DMS153 (cell line): ENCODE measurements around the gene GRSF1.
A peak's percentile ranks its signal among the peaks of the same experiment; 100 is the strongest.
"Not testable (repeated sequence)": the region's sequence is repeated elsewhere in the genome, so short reads cannot be mapped to it uniquely, and the experiment has no call there.

Source experiments
- DNase-seq: peaks from one replicate; lab custom pipeline; 2025; lab: John Stamatoyannopoulos, UW

GRSF1 gene, protein sequence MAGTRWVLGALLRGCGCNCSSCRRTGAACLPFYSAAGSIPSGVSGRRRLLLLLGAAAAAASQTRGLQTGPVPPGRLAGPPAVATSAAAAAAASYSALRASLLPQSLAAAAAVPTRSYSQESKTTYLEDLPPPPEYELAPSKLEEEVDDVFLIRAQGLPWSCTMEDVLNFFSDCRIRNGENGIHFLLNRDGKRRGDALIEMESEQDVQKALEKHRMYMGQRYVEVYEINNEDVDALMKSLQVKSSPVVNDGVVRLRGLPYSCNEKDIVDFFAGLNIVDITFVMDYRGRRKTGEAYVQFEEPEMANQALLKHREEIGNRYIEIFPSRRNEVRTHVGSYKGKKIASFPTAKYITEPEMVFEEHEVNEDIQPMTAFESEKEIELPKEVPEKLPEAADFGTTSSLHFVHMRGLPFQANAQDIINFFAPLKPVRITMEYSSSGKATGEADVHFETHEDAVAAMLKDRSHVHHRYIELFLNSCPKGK

DNA sequence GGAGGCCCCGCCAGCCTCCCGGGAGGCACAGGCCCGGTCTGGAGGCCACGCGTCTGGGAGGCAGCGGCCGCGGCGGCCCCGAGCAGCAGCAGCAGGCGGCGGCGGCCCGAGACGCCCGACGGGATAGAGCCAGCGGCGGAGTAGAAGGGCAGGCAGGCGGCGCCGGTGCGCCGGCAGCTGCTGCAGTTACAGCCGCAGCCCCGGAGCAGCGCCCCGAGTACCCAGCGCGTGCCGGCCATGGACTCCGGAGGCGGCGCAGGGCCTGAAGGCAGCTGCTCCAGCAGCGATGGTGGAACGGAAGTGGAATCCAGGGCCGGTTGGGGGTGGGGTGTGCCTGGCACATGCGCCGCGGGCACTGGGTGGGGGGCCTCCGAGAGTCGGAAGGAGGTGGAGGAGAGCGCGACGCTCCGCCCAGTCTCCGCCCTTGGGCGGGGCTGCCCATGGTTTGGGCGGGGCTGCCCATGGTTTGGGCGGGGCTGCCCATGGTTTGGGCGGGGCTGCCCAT, at the start of gene GRSF1:
Gene GRSF1, minus strand, starts transcription at position 302 of the 505 bp plus-strand sequence. Its CDS starts 63 bp downstream, at position 239.
- DNase-seq = peak; percentile 69

DNA sequence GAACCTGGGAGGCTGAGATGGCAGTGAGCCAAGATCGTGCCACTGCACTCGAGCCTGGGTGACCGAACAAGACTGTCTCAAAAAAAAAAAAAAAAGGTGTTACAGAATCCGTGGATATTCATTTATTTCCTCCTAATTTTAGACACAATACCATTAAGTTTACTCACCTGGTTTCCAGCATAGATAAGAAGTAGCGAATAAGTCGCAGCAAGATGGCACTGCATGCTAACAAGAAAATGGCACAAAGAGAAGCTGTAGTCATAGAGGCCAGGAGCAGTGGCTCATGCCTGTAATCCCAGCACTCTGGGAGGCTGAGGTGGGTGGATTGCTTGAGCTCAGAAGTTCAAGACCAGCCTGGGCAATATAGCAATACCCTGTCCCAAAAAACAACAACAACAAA, 45.5 kb upstream of the GRSF1 start:
- DNase-seq = no peak

DNA sequence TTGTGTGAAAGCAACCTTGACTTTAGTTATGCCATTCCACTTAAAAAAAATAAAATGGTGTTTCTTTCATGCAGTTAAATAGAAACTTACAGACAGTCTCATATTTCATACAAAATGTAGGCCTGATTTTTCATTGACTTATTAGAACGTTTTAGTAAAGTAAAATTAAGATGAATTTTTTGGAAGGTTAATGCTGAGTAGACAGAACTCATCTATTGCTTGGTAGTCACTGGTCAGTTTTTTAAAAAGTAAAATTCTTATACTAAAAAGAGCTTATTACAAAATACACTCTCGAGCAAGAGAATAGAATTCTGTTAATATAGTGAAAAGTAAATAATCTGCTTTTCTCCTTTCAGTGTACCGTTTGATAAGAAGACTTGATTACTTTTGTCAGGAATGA, 41.0 kb upstream of the GRSF1 start:
- DNase-seq = no peak

GRCh38 chr4:70877556-70877955, 37.9 kb upstream of the GRSF1 start:
- DNase-seq = no peak

DNA sequence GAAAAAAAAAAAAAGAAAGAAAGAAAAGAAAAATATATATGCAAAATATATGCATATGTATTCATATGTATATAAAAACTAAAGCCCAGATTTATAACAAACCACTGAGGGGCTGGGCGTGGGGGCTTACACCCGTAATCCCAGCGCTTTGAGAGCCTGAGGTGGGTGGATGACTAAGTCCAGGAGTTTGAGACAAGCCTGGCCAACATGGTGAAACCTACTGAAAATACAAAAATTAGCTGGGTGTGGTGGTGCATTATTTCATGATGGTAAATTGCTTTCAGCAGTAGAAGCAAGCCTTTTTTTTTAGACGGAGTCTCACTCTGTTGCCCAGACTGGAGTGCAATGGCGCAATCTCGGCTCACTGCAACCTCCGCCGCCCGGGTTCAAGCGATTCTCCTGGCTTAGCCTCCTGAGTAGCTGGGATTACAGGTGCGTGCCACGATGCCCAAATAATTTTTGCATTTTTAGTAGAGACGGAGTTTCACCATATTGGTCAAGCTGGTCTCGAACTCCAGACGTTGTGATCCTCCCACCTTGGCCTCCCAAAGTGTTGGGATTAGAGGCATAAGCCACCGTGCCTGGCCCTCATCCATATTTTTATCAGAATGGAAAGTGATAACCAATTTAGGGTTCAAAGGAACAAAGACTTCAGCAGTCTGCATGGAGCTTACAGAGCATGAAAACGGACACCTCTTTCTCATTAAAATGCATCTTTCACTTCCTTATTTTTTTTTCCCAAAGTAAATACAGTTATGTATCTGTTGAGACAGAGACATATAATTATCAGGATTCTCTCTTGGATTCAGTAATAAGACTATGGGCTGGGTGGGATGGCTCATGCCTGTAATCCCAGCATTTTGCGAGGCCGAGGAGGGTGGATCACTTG, 34.8 kb upstream of the GRSF1 start:
- DNase-seq = no peak

- no peak for DNase-seq
Measured at GRCh38 chr4:70873216-70873615, 33.5 kb upstream of the GRSF1 start.

GRCh38 chr4:70868778-70869177, 29.1 kb upstream of the GRSF1 start:
- no peak for DNase-seq

DNA sequence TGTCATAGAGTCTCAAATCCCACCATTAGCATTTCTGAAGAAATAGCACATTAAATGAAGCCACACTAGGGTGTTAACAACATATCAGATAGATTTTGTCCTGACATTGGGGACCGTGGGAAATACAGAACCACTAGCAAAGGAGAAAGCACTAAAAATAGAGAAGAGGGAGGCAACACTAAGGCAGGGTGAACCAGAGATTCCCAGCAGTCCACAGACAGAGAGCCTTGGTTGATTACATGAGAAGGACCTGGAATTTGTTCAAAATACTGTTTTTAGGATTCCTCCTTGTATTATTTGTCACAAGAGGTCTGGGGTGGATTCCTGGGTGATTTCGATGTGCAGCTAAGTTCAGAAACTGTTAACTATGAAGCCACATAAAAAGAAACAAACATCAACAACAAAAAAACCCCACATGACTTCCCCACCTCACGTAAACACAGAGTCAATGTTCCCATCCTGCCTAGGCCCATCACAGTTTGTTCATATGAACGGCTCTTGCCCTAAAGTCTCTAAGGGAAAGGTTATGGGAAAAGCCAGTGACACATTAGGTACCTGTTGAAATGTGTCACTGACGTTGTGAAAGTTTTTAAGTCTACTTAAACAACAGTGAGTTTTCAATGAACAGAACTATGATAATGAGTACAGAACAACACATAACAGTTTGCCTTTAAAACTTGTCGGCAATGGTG, 23.6 kb upstream of the GRSF1 start:
- no peak for DNase-seq

GRCh38 chr4:70859066-70859465, 19.4 kb upstream of the GRSF1 start:
- DNase-seq = no peak

DNA sequence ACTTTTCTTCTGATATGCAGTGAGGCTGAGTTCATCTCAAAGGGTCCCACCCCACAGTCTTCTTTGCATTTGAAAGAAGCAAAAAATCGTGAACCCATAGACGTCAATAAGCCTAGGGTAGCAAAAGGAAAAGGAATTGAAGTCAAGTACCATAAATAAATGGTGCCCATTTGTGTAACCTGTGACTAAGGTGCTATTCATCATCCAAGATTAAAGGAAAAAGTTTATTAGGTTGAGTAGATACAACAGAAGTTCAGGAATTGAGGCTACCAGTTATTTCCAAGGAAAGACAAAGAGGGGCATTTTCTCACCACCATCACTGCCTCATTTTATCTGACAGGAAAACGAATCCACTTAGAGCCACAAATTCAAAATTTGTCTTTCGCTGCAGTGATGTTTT, 18.8 kb upstream of the GRSF1 start:
- DNase-seq = no peak

DNA sequence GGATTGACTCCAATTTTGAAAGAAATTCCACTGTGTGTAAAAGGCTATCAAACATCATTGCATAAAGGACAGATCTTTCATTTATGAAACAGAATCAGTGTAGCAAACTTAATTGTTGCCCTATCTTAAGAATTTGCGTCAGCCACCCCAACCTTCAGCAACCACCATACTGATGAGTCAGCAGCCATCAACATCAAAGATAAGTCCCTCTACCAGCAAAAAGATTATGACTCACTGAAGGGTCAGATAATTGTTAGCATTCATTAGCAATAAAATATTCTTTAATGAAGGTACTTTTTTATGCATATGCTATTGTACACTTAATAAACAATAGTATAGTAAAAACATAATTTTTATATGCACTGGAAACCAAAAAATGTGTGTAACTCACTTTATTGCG, 15.8 kb upstream of the GRSF1 start:
- no peak for DNase-seq

- no peak for DNase-seq
Measured at GRCh38 chr4:70849291-70849690, 9.6 kb upstream of the GRSF1 start.

DNA sequence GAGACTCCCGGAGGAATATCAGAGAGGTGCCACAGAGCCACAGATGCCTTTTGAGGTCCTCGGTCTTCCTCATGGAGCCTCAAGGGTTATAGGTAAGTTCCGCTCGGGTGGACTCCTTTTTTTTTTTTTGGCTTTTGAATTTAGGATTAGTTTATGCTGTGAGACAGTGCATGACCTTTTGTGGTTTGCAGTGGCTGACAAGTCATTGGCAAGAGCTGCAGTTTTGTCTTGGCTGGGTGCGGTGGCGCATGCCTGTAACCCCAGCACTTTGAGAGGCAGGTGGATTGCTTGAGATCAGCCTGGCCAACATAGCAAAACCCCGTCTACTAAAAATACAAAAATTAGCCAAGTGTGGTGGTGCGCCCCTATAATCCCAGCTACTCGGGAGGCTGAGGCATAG, 4.5 kb upstream of the GRSF1 start:
- DNase-seq = no peak

- DNase-seq = no peak
Measured at GRCh38 chr4:70842761-70843435, 3.2 kb upstream of the GRSF1 start.

GRCh38 chr4:70841951-70842350, 2.3 kb upstream of the GRSF1 start:
- no peak for DNase-seq

DNA sequence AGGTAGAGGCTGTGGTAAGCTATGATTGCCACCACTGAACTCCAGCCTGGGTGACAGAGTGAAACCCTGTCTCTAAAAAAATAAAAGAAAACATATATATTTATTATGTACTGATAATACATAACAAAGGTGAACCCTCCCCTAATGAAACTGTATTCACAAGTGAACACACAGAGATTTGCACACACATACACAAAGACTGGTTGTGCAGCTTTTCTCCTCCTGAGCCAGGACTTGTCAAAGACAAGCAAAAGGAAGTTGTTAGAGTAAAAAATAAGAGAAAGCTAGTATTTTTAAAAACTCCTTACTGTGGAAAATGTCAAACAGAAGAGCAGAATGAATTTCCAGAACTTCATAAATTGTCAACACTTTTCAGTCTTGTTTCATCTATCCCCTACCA, 1.5 kb upstream of the GRSF1 start:
- no peak for DNase-seq

DNA sequence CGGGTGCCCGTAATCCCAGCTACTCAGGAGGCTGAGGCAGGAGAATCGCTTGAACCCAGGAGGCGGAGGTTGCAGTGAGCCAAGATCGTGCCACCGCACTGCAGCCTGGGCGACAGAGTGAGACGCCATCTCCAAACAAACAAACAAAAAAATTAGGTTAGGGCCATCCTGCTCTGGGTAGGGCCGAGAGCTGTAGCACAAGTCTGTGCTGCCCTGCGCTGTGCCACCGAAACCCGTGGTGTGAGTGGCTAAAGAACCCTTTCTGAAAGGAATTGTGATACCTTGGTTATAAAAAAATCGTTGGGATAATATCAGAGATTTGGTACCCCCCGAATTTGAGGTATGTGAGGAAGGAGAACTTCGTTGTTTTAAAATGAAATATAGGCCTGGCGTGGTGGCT, 941 bp upstream of the GRSF1 start:
- not testable (repeated sequence) for DNase-seq

GRCh38 chr4:70840137-70840536, 447 bp upstream of the GRSF1 start:
- not testable (repeated sequence) for DNase-seq

DNA sequence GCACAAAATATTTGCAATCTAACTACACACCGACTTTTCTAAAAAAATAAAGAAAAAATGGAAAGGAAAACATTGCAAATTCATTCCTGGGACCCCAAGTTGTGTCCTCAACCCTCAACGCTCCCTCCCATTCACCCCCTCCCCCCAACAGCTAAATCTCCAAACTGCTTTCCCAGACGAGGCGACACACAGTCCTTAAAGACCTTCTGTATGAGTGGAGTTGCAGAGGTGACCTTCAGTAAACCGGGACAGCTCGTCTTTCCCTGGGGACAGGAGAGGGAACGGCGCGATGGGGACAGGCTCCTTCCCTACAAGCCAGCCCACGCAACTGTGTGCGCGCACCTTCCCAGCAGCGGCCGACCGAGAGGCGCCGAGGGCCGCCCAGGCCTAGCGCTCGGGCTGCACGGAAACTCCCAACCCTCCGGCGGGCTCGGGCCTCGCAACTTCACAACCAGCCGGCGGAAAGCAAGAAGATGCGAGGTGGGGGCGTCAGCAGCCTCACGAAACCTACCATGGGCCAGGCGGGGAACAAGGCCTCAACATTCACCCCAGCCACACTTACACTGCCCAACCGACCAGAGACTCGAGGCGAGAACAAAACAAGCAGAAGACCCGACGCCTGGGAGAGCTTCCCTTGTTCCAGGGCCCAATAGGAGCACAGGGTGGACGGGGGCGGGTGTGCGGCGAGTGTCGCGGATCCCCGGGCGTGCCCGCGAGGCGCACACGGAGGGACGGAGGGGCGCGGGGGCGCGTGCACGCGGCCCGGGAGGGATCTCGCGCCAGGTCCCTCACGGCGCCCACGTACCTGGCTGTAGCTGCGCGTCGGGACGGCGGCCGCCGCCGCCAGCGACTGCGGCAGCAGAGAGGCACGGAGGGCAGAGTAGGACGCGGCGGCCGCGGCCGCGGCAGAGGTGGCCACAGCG, 763 bp downstream of the GRSF1 start:
- DNase-seq = peak; percentile 27

- DNase-seq = no peak
Measured at GRCh38 chr4:70838204-70838603, 1.5 kb downstream of the GRSF1 start.
